Regular cardiac myocyte (primary cell): ENCODE data around the gene TEDDM1. TPM values are rescaled to one million over a fixed set of nuclear protein-coding genes. Genes with fewer than 3 reads are reported as not detected.

Experiments used
- total RNA-seq: library from RNA; depleted of rRNA; stranded (reverse); fragments of >200 nt; gene quantifications from 2 replicates; pipeline ENCODE4 v1.2.3, GENCODE V29; 2014

The TEDDM1 gene
- total RNA-seq, result not detected in 2 replicates

GRCh38 chr1:182400567-182400966, at the start of gene TEDDM1:
Gene TEDDM1, minus strand, starts transcription at chr1:182400667. Its CDS starts 182 bp downstream, at chr1:182400485.

GRCh38 chr1:182450087-182450486, 49.6 kb upstream of the TEDDM1 start, which contains the start of gene RGSL1:
Gene RGSL1, plus strand, starts transcription at chr1:182450146. Its CDS starts 20 bp downstream, at chr1:182450166.

GRCh38 chr1:182391362-182392049, 9.0 kb downstream of the TEDDM1 start, which contains the start of gene GLUL:
Gene GLUL, minus strand, starts transcription at chr1:182391790. Its CDS starts 3,053 bp downstream, at chr1:182388737.

Other genes starting within 250 kb of the TEDDM1 start
- gene GLUL, start 8.9 kb downstream of the TEDDM1 start, total RNA-seq, result 147 and 149 TPM in 2 replicates
- gene RGSL1, start 49.5 kb upstream of the TEDDM1 start, total RNA-seq, result not detected in 2 replicates
- 10.5 and 15.2 TPM in 2 replicates for gene RNASEL, start 188.6 kb upstream of the TEDDM1 start, total RNA-seq
- gene RGS16, start 203.7 kb upstream of the TEDDM1 start, total RNA-seq, result 0.58 and 2.3 TPM in 2 replicates